Right ventricle myocardium superior (tissue), 1 donor: ENCODE data around the gene ROBO1. TPM values are rescaled to one million over a fixed set of nuclear protein-coding genes. Genes with fewer than 3 reads are reported as not detected.

ENCODE experiments used
- ATAC-seq: fragments of 200-7000 bp; cut with Tn5 transposase; one replicate; pipeline ENCODE4 v1.9.1; 2020; ENCODE audit warnings: mild to moderate bottlenecking; ENCODE audit not compliant: poor library complexity
- DNase-seq: peaks from one replicate; pipeline ENCODE4 v3.0.0-alpha.2; 2020
- intact Hi-C: fragments of 100-400 bp; cut with DNase I; formaldehyde crosslinking; loops from one replicate; pipeline ENCODE4 v1.11.2; 2022
- total RNA-seq: library from RNA; stranded (reverse); fragmentation: NEBNext Ultra II Directional; extraction: Animal tissue kit (Norgen Biotek cat#: 25700); gene quantifications from one replicate; pipeline ENCODE4 v1.2.1, GENCODE V29; 2021
- donor health status: DM: no; HTN: yes; CAD: no; lungs with severe emphysema.

ROBO1 gene
- total RNA-seq, 1 donor from 2014 or later, result 6.7 TPM

DNA sequence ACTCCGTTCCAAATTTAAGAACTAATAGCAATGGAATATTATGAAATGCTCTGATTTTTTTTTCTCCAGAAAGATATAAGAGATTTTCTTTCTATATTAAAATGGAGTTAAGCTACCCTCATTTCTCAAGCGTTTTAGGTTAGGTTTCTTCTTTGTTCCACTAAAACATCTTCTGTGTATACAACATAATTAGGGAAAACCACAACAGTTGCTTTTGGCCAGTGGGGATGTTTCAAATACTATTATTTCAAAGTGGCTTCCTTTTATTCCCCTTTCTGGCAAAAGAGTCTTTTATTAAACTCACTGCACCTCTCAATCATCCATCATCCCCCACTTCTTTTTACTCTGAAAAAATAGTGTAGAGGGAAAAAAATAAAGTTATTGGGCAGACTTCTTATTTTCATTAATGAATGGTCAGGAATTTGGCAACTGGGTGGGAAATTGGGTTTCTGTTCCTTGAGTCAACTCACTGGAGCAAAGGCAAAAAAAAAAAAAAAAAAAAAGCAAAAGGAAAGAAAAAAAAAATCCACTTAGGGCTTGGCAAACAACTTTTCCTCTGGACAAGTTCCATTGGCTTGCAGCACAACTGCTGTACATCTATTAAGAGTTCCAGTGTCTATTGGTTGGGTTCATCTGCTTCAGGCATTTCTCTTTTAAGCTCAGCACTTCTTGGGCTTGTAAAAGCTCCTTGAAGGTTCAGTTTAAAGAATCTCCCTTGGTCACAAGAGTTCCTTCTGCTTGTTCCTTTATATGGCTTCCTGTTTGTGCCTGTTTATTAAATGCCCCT lies 963.4 kb downstream of the ROBO1 start:
- no peak for DNase-seq
- peak; percentile 79 for ATAC-seq

GRCh38 chr3:78802562-78802930 lies 965.3 kb downstream of the ROBO1 start:
- intact Hi-C loops, result no loop called here
- ATAC-seq, result no peak
- no peak for DNase-seq

More for the DNA sequence above, 963.4 kb downstream of the ROBO1 start:
- intact Hi-C loops, result no loop called here

GRCh38 chr3:78801926-78802561 lies 965.8 kb downstream of the ROBO1 start:
- intact Hi-C loops, result no loop called here
- DNase-seq (no peak), ATAC-seq (no peak)

DNA sequence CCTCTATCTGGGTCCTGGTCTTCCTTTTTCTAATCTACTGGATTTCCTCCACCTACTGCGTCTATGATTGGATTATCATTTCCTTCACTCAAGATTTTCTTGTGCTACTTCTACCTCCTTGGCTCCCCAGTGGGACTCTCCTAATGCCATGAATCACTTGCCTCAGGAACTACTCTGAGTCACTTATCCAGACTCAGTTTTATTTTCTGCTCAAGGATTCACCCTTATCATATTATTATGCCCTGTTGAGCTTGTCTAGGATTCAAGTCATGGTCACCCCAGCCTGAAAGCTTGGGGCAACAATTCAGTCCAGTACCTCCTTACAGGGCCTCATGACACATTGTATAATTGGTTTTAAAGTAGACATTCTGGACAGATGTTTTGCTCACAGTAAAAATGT lies 968.1 kb downstream of the ROBO1 start:
- ATAC-seq, result no peak
- DNase-seq, result no peak
- intact Hi-C loops, result no loop called here

GRCh38 chr3:78798266-78798832 lies 969.4 kb downstream of the ROBO1 start:
- intact Hi-C loops, result no loop called here
- ATAC-seq (no peak), DNase-seq (no peak)

DNA sequence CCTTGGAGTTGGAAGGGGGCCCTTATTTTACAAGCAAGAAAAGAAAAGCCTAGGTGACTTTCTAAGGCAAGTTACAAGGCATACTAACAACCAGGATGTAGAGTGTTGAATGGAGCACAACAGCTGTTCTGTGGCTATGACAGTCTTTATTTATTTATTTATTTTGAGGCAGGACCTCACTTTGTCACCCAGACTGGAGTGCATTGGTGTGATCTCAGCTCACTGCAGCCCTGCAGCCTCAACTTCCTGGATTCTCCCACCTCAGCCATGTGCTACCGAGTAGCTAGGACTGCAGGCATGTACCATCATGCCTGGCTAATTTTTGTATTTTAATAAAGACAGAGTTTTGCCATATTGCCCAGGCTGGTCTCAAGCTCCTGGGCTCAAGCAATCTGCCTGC lies 973.4 kb downstream of the ROBO1 start:
- intact Hi-C loops, result no loop called here
- ATAC-seq (no peak), DNase-seq (no peak)

- ATAC-seq (no peak), DNase-seq (no peak)
- intact Hi-C loops, result no loop called here
Measured at GRCh38 chr3:78792733-78793132, 975.1 kb downstream of the ROBO1 start.

- intact Hi-C loops, result no loop called here
- ATAC-seq, result no peak
- no peak for DNase-seq
Measured at GRCh38 chr3:78792212-78792611, 975.6 kb downstream of the ROBO1 start.

DNA sequence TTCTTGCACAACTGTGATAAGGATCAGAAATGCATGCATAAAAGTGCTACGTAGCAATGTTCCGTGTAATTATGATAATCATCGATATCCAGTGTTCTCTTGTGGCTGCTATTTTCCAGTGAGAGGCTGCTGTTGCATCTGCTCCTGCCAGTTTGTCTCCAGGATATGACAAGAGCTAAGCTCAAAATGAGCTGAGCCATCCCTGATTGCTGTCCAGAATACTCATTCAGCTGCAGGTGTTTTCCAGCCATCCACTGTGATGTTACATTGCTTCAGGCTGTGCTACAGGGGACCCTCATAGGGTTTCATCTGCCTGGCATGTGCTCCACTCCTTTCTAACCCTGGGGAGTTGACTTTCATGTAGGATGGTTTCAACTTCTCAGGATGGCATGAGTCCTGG lies 976.0 kb downstream of the ROBO1 start:
- intact Hi-C loops, result no loop called here
- DNase-seq (no peak), ATAC-seq (no peak)

- ATAC-seq, result no peak
- DNase-seq, result no peak
- intact Hi-C loops, result no loop called here
Measured at GRCh38 chr3:78788839-78789238, 979.0 kb downstream of the ROBO1 start.

- intact Hi-C loops, result no loop called here
- ATAC-seq (no peak), DNase-seq (no peak)
Measured at GRCh38 chr3:78785004-78785403, 982.8 kb downstream of the ROBO1 start.

GRCh38 chr3:78781351-78781750 lies 986.4 kb downstream of the ROBO1 start:
- no peak for ATAC-seq
- intact Hi-C loops, result no loop called here
- DNase-seq, result no peak

DNA sequence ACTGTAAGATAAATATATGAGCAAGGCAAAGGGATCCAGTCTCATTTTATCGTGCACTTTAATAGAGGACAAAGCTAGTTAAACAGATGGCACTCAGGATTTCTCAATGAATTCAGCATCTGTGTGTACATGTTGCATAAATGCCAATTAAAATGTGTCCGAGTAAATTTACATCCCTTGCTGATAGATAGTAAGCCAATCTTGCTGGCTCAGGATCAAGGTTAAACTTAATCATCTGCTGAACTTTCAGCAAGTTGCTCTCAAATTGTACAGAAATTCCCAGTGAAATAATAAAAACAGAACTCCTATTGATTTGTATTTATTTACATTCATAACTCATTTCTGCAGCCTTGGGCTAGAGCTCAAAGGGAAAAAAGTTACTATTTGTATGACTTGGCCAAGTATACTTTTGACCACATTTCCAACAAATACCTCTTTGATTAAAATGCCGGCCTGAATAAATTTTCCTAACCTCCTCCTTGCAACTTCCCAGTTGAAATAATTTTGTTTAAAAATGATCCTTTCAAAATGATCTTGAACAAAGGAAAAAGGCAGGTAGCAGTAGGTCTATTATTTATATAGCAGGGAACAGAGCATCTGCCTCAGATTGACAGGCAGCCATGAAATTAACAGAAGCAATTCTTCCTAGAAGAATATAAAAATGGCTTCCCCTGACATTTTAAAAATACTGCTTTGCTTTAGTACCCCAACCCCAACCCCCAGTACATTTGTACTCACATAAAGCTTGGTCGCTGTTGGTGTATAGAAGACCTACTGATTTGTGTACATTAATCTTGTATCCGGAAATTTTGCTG lies 1001.9 kb downstream of the ROBO1 start:
- DNase-seq (no peak), ATAC-seq (no peak)
- intact Hi-C loops, result no loop called here

- intact Hi-C loops, result no loop called here
- DNase-seq, result no peak
- no peak for ATAC-seq
Measured at GRCh38 chr3:78764634-78765033, 1003.2 kb downstream of the ROBO1 start.

- DNase-seq, result no peak
- ATAC-seq, result no peak
- intact Hi-C loops, result no loop called here
Measured at GRCh38 chr3:78762121-78762520, 1005.7 kb downstream of the ROBO1 start.

- intact Hi-C loops, result no loop called here
- ATAC-seq, result no peak
- no peak for DNase-seq
Measured at GRCh38 chr3:78761126-78761525, 1006.7 kb downstream of the ROBO1 start.

DNA sequence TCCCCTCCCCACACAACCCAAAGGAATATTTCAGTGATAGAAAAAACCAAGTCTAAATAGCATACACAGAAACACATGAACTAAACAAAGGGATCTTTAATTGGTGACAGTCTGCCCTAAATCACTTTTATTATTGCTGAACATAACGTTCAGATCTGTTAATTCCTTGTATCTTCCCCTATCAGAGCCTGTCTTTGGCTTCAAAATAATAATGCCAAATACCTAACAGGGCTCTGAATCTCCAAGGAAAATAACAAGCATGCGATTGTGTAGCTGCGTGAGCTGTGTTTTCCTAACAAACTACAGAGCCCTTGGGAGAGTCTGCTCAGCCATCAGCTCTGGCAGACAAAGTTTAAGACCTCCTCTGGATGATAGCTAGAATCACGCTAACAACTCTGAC lies 1010.1 kb downstream of the ROBO1 start:
- no peak for DNase-seq
- ATAC-seq, result peak; percentile 69
- intact Hi-C loops, result no loop called here

DNA sequence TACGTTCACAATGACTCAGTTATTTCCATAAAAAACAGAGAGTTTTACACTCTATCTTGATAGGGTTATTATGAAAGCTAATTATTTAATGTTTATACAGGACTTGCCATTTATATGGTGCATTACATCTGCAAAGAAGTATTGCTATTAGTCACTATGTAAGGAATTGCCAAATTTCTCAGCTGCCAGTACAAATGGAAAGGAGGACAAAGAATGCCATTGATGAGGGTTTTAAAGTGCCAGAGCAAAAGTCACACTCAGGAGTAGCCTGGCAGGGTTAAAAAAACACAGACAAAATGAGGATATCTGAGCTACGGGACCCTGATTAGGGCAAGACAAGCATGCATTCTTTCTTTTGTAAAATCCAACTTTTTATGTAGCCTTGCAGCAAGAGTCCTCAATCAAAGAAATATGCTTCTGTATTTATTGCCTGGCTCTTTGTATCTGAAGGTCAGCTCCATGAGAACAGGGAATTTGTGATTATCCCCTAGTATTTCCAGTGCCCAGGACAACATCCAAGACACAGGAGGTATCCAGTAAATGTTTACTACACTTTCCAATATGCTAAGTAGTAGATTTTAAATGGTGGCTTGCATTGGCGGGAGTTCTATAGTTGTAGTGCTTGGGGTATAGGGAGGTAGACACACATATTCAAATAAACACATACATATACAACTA lies 1013.6 kb downstream of the ROBO1 start:
- peak; percentile 56 for ATAC-seq
- DNase-seq, result no peak
- intact Hi-C loops, result no loop called here

DNA sequence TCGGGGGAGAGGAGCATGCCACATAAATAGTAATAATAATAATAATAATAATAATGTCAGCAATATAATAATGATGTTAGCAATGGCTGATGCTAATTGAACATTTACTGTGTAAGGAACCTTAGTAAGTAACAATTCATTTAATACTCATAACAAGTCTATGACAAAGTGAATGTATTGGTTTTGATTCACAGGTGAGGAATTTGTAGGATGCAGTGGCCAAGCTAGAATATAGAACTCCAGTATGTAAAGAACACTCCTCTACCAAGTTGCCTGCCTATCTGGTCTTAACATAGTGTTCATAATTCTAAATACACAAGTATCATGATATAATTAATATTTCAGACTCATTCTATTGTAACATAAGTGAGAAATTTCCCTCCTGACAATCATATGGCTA lies 1016.5 kb downstream of the ROBO1 start:
- intact Hi-C loops, result no loop called here
- ATAC-seq, result no peak

More for the DNA sequence above, 1016.5 kb downstream of the ROBO1 start:
- no peak for DNase-seq
